H9 (cell line): ENCODE results near the gene GPC1. TPM values are rescaled to one million over a fixed set of nuclear protein-coding genes. Genes with fewer than 3 reads are reported as not detected.
A peak's percentile ranks its signal among the peaks of the same experiment; 100 is the strongest.

Experiments
- DNase-seq: peaks from one replicate; pipeline ENCODE4 v3.0.0-alpha.2; 2017
- H2AFZ ChIP-seq: one replicate; pipeline ENCODE4 v1.6.1; 2013; ENCODE audit warnings: mild to moderate bottlenecking, low read length, control low read depth, moderate library complexity
- H2AK5ac ChIP-seq: 2 replicates; pipeline ENCODE4 v1.6.1; 2013; ENCODE audit warnings: low read length, control low read depth, mixed read lengths; ENCODE audit not compliant: insufficient read length
- H2BK120ac ChIP-seq: one replicate; pipeline ENCODE4 v1.6.1; 2013; ENCODE audit warnings: low read depth, mild to moderate bottlenecking, low read length, control low read depth, inconsistent platforms; ENCODE audit not compliant: poor library complexity, severe bottlenecking
- H2BK12ac ChIP-seq: 2 replicates; pipeline ENCODE4 v1.6.1; 2013; ENCODE audit warnings: low read length, control low read depth, mixed read lengths, low read depth; ENCODE audit not compliant: insufficient read length
- H2BK15ac ChIP-seq: 2 replicates; pipeline ENCODE4 v1.6.1; 2013; ENCODE audit warnings: low read depth, low read length, control low read depth
- H2BK20ac ChIP-seq: one replicate; pipeline ENCODE4 v1.6.1; 2013; ENCODE audit warnings: low read depth, mild to moderate bottlenecking, low read length, control low read depth, inconsistent platforms; ENCODE audit not compliant: poor library complexity, severe bottlenecking
- H2BK5ac ChIP-seq: 2 replicates; pipeline ENCODE4 v1.6.1; 2013; ENCODE audit warnings: low read length, control low read depth, mixed read lengths; ENCODE audit not compliant: insufficient read length
- H3K14ac ChIP-seq: 2 replicates; pipeline ENCODE4 v1.6.1; 2013; ENCODE audit warnings: low read length, control low read depth; ENCODE audit not compliant: insufficient read depth
- H3K18ac ChIP-seq: 2 replicates; pipeline ENCODE4 v1.6.1; 2013; ENCODE audit warnings: low read depth, mild to moderate bottlenecking, mixed read lengths, low read length, control low read depth; ENCODE audit not compliant: insufficient read length
- H3K23ac ChIP-seq: 2 replicates; pipeline ENCODE4 v1.6.1; 2013; ENCODE audit warnings: low read length, control low read depth, mixed read lengths, low read depth; ENCODE audit not compliant: insufficient read length
- H3K23me2 ChIP-seq: 2 replicates; pipeline ENCODE4 v1.6.1; 2013; ENCODE audit warnings: low read depth, mild to moderate bottlenecking, mixed read lengths, low read length, control low read depth; ENCODE audit not compliant: insufficient read length, poor library complexity, severe bottlenecking
- H3K27ac ChIP-seq: 2 replicates; pipeline ENCODE4 v1.5.1; 2013; ENCODE audit warnings: low read length, control low read depth, mixed read lengths, low read depth; ENCODE audit not compliant: insufficient read length
- H3K27me3 ChIP-seq: 2 replicates; pipeline ENCODE4 v1.6.1; 2013; ENCODE audit warnings: low read length, control low read depth, inconsistent platforms; ENCODE audit not compliant: insufficient read depth
- H3K4ac ChIP-seq: 2 replicates; pipeline ENCODE4 v1.6.1; 2013; ENCODE audit warnings: low read depth, mild to moderate bottlenecking, control low read depth, inconsistent platforms, low read length, moderate library complexity
- H3K4me1 ChIP-seq: 2 replicates; pipeline ENCODE4 v1.6.1; 2013; ENCODE audit warnings: low read length, control low read depth, inconsistent platforms; ENCODE audit not compliant: insufficient read depth
- H3K4me2 ChIP-seq: 2 replicates; pipeline ENCODE4 v1.6.1; 2013; ENCODE audit warnings: low read length, control low read depth, mixed read lengths; ENCODE audit not compliant: insufficient read length, insufficient read depth
- H3K56ac ChIP-seq: 2 replicates; pipeline ENCODE4 v1.6.1; 2013; ENCODE audit warnings: low read depth, mild to moderate bottlenecking, mixed read lengths, low read length, control low read depth; ENCODE audit not compliant: insufficient read length
- H3K79me1 ChIP-seq: 2 replicates; pipeline ENCODE4 v1.6.1; 2013; ENCODE audit warnings: low read depth, mild to moderate bottlenecking, moderate library complexity, low read length, control low read depth, inconsistent platforms; ENCODE audit not compliant: insufficient read depth, poor library complexity, severe bottlenecking
- H3K79me2 ChIP-seq: 2 replicates; pipeline ENCODE4 v1.6.1; 2013; ENCODE audit warnings: low read length, control low read depth, inconsistent platforms; ENCODE audit not compliant: insufficient read depth
- H3K9ac ChIP-seq: 2 replicates; pipeline ENCODE4 v1.6.1; 2013; ENCODE audit warnings: low read length, control low read depth, mixed read lengths; ENCODE audit not compliant: insufficient read length; ENCODE audit errors: extremely low read depth
- H3K9me3 ChIP-seq: one replicate; pipeline ENCODE4 v1.6.1; 2013; ENCODE audit warnings: low read depth, low read length, inconsistent platforms; ENCODE audit not compliant: control insufficient read depth
- H3T11ph ChIP-seq: one replicate; pipeline ENCODE4 v1.6.1; 2013; ENCODE audit warnings: mild to moderate bottlenecking, low read length, control low read depth, inconsistent platforms
- H4K20me1 ChIP-seq: one replicate; pipeline ENCODE4 v1.6.1; 2013; ENCODE audit not compliant: control insufficient read depth, insufficient read length, insufficient read depth
- H4K5ac ChIP-seq: 2 replicates; pipeline ENCODE4 v1.6.1; 2013; ENCODE audit warnings: low read depth, mild to moderate bottlenecking, mixed read lengths, low read length, control low read depth; ENCODE audit not compliant: insufficient read length
- H4K8ac ChIP-seq: replicated peaks from 2 replicates; pipeline ENCODE4 v1.6.1; 2013; ENCODE audit warnings: low read length, control low read depth, mixed read lengths, low read depth; ENCODE audit not compliant: insufficient read length
- H4K91ac ChIP-seq: 2 replicates; pipeline ENCODE4 v1.6.1; 2013; ENCODE audit warnings: low read depth, mild to moderate bottlenecking, moderate library complexity, mixed read lengths, low read length, control low read depth; ENCODE audit not compliant: insufficient read length
- H3K27ac Mint-ChIP-seq, 3 experiments: 2 replicates in 2 of 3; 3 replicates in 1 of 3; pipeline ENCODE4 v1.8.0; 2020 to 2021; ENCODE audit warnings: mixed read lengths in 3 of 3, mild to moderate bottlenecking in 1 of 3, moderate library complexity in 1 of 3
- H3K27me3 Mint-ChIP-seq: 2 replicates; pipeline ENCODE4 v1.8.0; 2021; ENCODE audit warnings: low read depth, mild to moderate bottlenecking, moderate library complexity, mixed read lengths
- H3K36me3 Mint-ChIP-seq, 3 experiments: 2 replicates in 2 of 3; 3 replicates in 1 of 3; pipeline ENCODE4 v1.8.0; 2020 to 2021; ENCODE audit warnings: low read depth in 3 of 3, mixed read lengths in 3 of 3; ENCODE audit not compliant: insufficient read depth in 1 of 3
- H3K4me1 Mint-ChIP-seq, 2 experiments: 2 replicates each; pipeline ENCODE4 v1.8.0; 2020; ENCODE audit warnings: mixed read lengths in 2 of 2
- H3K4me3 Mint-ChIP-seq, 2 experiments: 2 replicates in 1 of 2; 3 replicates in 1 of 2; pipeline ENCODE4 v1.8.0; 2020 to 2021; ENCODE audit warnings: mild to moderate bottlenecking in 2 of 2, mixed read lengths in 2 of 2, moderate library complexity in 1 of 2
- H3K9me3 Mint-ChIP-seq, 2 experiments: 2 replicates in 1 of 2; 3 replicates in 1 of 2; pipeline ENCODE4 v1.8.0; 2020; ENCODE audit warnings: mild to moderate bottlenecking in 2 of 2, mixed read lengths in 2 of 2, moderate library complexity in 1 of 2
- WGBS: extraction: QIAGEN DNeasy Blood & Tissue Kit; methylation state at CpG from one replicate; pipeline ENCODE4 v1.1.7; 2013; ENCODE audit warnings: missing lambda C conversion rate, low lambda C conversion rate, mixed read lengths; ENCODE audit not compliant: insufficient read length; ENCODE audit errors: extremely low coverage; 5-methylcytosine and 5-hydroxymethylcytosine counted together
- total RNA-seq: library from RNA; stranded (reverse); gene quantifications from 2 replicates; pipeline ENCODE4 v1.2.1, GENCODE V29; 2021
- TF ChIP-seq, protein P1 (sequence below): fragments of 200-600 bp; sonication (generic); conservative IDR thresholded peaks from 3 replicates; pipeline ENCODE4 v1.8.0; 2021; ENCODE audit warnings: antibody characterized with exemption, mild to moderate bottlenecking

Gene GPC1
- total RNA-seq, 1 experiment from 2014 or later = 39.4 TPM

DNA sequence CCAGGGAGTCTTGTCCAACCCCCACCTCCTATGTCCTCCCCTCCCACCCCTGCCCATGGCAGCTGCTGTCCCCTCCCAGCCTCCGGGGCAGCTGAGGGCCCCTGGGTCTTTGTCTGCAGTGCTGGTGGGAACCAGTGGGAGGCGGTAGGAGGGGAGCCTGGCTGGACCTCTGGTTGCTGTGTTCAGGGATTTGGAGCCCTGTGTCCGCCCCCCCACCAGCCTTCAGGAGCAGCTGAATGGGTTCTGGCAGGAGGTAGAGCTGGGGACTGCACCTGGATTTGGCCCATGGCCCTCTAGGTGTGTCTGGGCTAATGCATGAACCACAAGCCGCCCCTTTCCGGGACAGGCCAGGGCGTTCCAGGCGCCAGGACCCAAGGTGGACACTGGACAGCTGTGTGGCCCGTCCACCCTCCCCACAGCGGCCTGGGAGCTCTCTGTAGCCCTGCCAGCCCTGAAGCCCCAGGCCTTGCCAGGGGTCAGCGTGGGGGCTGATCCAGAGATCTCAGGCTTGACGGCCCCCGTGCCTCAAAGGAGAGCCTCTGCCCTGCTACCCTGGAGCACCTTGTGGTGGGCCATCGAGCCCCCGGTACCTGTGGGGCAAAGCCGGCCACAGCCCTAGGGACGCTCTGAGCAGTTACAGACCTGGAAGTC lies 25.4 kb downstream of the GPC1 start:
- Histone ChIP-seq H3K79me1 (no peaks in the 10 kb centered on the region), H2BK5ac (no peak overlapping the region)
- DNase-seq = peak; percentile 22

More for the DNA sequence above, 25.4 kb downstream of the GPC1 start:
- peaks cover 0 to 18% (median 16%) of the 10 kb centered on the region in 3 experiments; a peak in 6 of 7 replicates for H3K36me3 Mint-ChIP-seq
- Histone ChIP-seq H3K23me2 (no peaks in the 10 kb centered on the region), H4K8ac (no peak overlapping the region), H3K9ac (no peak overlapping the region), H4K20me1 (no peaks in the 10 kb centered on the region), H2BK20ac (no peak overlapping the region), H3K18ac (no peak overlapping the region), H2BK12ac (no peak overlapping the region), H3K4me2 (no peak overlapping the region), H3K27me3 (no peaks in the 10 kb centered on the region; the same call in 1 of the 2 replicates), H2BK15ac (no peak overlapping the region), H3K14ac (no peak overlapping the region), H3K9me3 (no peaks in the 10 kb centered on the region), H3K4me1 (no peaks in the 10 kb centered on the region; the same call in 1 of the 2 replicates), H2AK5ac (no peak overlapping the region), H2AFZ (no peak overlapping the region), H3T11ph (no peak overlapping the region), H3K56ac (no peak overlapping the region), H3K79me2 (no peaks in the 10 kb centered on the region), H3K27ac (no peak overlapping the region), H4K5ac (no peak overlapping the region), H2BK120ac (no peak overlapping the region), H4K91ac (no peak overlapping the region), H3K23ac (no peak overlapping the region), H3K4ac (no peak overlapping the region)
- H3K27me3 Mint-ChIP-seq = peaks cover 9% of the 10 kb centered on the region
- H3K9me3 Mint-ChIP-seq = no peaks in the 10 kb centered on the region
- no peak overlapping the region for H3K27ac Mint-ChIP-seq
- WGBS = no CpG with 5 or more reads among the region's 16 CpGs
- no peak overlapping the region for H3K4me3 Mint-ChIP-seq
- TF ChIP-seq, protein P1, sequence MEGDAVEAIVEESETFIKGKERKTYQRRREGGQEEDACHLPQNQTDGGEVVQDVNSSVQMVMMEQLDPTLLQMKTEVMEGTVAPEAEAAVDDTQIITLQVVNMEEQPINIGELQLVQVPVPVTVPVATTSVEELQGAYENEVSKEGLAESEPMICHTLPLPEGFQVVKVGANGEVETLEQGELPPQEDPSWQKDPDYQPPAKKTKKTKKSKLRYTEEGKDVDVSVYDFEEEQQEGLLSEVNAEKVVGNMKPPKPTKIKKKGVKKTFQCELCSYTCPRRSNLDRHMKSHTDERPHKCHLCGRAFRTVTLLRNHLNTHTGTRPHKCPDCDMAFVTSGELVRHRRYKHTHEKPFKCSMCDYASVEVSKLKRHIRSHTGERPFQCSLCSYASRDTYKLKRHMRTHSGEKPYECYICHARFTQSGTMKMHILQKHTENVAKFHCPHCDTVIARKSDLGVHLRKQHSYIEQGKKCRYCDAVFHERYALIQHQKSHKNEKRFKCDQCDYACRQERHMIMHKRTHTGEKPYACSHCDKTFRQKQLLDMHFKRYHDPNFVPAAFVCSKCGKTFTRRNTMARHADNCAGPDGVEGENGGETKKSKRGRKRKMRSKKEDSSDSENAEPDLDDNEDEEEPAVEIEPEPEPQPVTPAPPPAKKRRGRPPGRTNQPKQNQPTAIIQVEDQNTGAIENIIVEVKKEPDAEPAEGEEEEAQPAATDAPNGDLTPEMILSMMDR = peak; percentile 25; the same call in 2 of the 3 replicates
- peaks cover 18 to 24% of the 10 kb centered on the region in 2 experiments for H3K4me1 Mint-ChIP-seq
